Neural cell (in vitro differentiated cells): ENCODE results near the gene DIS3L. TPM values are rescaled to one million over a fixed set of nuclear protein-coding genes. Genes with fewer than 3 reads are reported as not detected.

Experiments used
- H2AFZ ChIP-seq: fragments of 200-600, 300-800 bp; sonication (generic), shearing (Covaris generic); 2 replicates; pipeline ENCODE4 v1.6.0; 2014; ENCODE audit warnings: low read depth, mild to moderate bottlenecking, antibody characterized with exemption, low read length, moderate library complexity
- H3F3A ChIP-seq: fragments of 200-600 bp; shearing (Covaris generic); 2 replicates; pipeline ENCODE4 v1.6.1; 2016; ENCODE audit warnings: mild to moderate bottlenecking, moderate library complexity, mixed read lengths, antibody characterized with exemption, low read length; ENCODE audit not compliant: insufficient read depth, poor library complexity, severe bottlenecking
- H3K27ac ChIP-seq: fragments of 200-600, 300-800 bp; sonication (generic), shearing (Covaris generic); 2 replicates; pipeline ENCODE4 v1.5.1; 2014; ENCODE audit warnings: mild to moderate bottlenecking, low read length, moderate library complexity
- H3K27me3 ChIP-seq: fragments of 300-800, 200-600 bp; sonication (generic), shearing (Covaris generic); 2 replicates; pipeline ENCODE4 v1.6.0; 2014; ENCODE audit warnings: mild to moderate bottlenecking, low read depth, low read length, moderate library complexity; ENCODE audit not compliant: insufficient read depth
- H3K36me3 ChIP-seq: fragments of 300-800, 200-600 bp; sonication (generic), shearing (Covaris generic); 2 replicates; pipeline ENCODE4 v1.5.1; 2014; ENCODE audit warnings: mild to moderate bottlenecking, antibody characterized with exemption, low read length, moderate library complexity; ENCODE audit not compliant: insufficient read depth
- H3K4me2 ChIP-seq: fragments of 300-800, 200-600 bp; sonication (generic), shearing (Covaris generic); 2 replicates; pipeline ENCODE4 v1.6.0; 2014; ENCODE audit warnings: mild to moderate bottlenecking, low read length
- H3K4me3 ChIP-seq: fragments of 300-800, 200-600 bp; sonication (generic), shearing (Covaris generic); 2 replicates; pipeline ENCODE4 v1.5.1; 2014; ENCODE audit warnings: mild to moderate bottlenecking, low read length, moderate library complexity
- H3K79me2 ChIP-seq: fragments of 200-600 bp; shearing (Covaris generic); replicated peaks from 2 replicates; pipeline ENCODE4 v1.6.0; 2014; ENCODE audit warnings: mild to moderate bottlenecking, low read length, moderate library complexity; ENCODE audit not compliant: insufficient read depth
- H3K9ac ChIP-seq: fragments of 300-800, 200-600 bp; sonication (generic), shearing (Covaris generic); 2 replicates; pipeline ENCODE4 v1.6.1; 2016; ENCODE audit warnings: mild to moderate bottlenecking, low read length, mixed read lengths
- H3K9me2 ChIP-seq: fragments of 200-600 bp; shearing (Covaris generic); 2 replicates; pipeline ENCODE4 v1.6.1; 2016; ENCODE audit warnings: mild to moderate bottlenecking, low read length, mixed read lengths; ENCODE audit not compliant: insufficient read depth
- H3K9me3 ChIP-seq: fragments of 200-600, 300-800 bp; sonication (generic), shearing (Covaris generic); 2 replicates; pipeline ENCODE4 v1.6.1; 2016; ENCODE audit warnings: mild to moderate bottlenecking, mixed run types, low read length, moderate library complexity, mixed read lengths
- H4K20me1 ChIP-seq: fragments of 200-600 bp; shearing (Covaris generic); 2 replicates; pipeline ENCODE4 v1.6.1; 2016; ENCODE audit warnings: mild to moderate bottlenecking, mixed run types; ENCODE audit not compliant: insufficient read depth
- EZH2 ChIP-seq: fragments of 200-600, 300-800 bp; shearing (Covaris generic), sonication (generic); IDR thresholded peaks from 2 replicates; pipeline ENCODE4 v1.6.1; 2014; ENCODE audit warnings: antibody characterized with exemption, low read length, borderline replicate concordance, mild to moderate bottlenecking; ENCODE audit not compliant: insufficient read depth, poor library complexity, severe bottlenecking
- MXI1 ChIP-seq: fragments of 450-650 bp; conservative IDR thresholded peaks from 2 replicates; pipeline ENCODE4 v1.6.1; 2014; ENCODE audit warnings: antibody characterized with exemption, mild to moderate bottlenecking; ENCODE audit not compliant: poor library complexity, severe bottlenecking
- POLR2AphosphoS5 ChIP-seq: IDR thresholded peaks from 2 replicates; pipeline ENCODE4 v1.6.1; 2012
- RAD21 ChIP-seq: fragments of 450-650 bp; conservative IDR thresholded peaks from 2 replicates; pipeline ENCODE4 v1.6.1; 2014; ENCODE audit warnings: antibody characterized with exemption, mild to moderate bottlenecking, moderate library complexity
- SMC3 ChIP-seq: fragments of 450-650 bp; conservative IDR thresholded peaks from 2 replicates; pipeline ENCODE4 v1.6.1; 2014; ENCODE audit warnings: antibody characterized with exemption, mild to moderate bottlenecking, moderate library complexity; ENCODE audit not compliant: poor library complexity
- TAF1 ChIP-seq: IDR thresholded peaks from 2 replicates; pipeline ENCODE4 v1.6.1; 2012; ENCODE audit warnings: low read depth
- polyA plus RNA-seq: library from polyadenylated mRNA; depleted of rRNA; stranded (reverse); fragments of >200 nt; gene quantifications from 2 replicates; pipeline ENCODE4 v1.2.3, GENCODE V29; 2014
- TF ChIP-seq, protein P1 (sequence below): fragments of 450-650 bp; IDR thresholded peaks from 2 replicates; pipeline ENCODE4 v1.5.1; 2014; ENCODE audit warnings: antibody characterized with exemption, mild to moderate bottlenecking, moderate library complexity; ENCODE audit not compliant: poor library complexity, severe bottlenecking

Gene DIS3L
- polyA plus RNA-seq, 1 donor from 2014 or later = 9.9 TPM

DNA sequence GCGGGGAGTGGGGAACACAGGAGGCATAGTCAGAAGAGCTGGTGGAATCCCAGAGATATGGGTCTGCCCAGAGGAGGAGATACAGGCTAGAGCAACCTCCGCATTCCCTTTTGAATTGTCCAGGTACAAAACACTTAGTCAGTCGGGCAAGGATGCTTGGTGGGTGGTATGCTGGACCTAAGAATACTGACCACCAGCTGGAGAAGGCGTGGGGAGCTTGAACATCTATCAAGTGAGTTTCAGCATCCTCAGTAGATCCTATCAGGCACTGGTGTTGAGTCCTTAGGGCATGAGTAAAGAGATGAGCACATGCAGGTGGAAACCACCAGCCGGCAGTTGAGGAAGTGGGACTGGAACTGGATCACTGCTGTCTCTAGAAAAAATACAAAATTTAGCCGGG lies 14.7 kb upstream of the DIS3L start:
- no peak overlapping the region for H3K4me3 ChIP-seq
- TF ChIP-seq MXI1 (no peak), RAD21 (no peak), SMC3 (no peak), EZH2 (no peak)
- TF ChIP-seq, protein P1, sequence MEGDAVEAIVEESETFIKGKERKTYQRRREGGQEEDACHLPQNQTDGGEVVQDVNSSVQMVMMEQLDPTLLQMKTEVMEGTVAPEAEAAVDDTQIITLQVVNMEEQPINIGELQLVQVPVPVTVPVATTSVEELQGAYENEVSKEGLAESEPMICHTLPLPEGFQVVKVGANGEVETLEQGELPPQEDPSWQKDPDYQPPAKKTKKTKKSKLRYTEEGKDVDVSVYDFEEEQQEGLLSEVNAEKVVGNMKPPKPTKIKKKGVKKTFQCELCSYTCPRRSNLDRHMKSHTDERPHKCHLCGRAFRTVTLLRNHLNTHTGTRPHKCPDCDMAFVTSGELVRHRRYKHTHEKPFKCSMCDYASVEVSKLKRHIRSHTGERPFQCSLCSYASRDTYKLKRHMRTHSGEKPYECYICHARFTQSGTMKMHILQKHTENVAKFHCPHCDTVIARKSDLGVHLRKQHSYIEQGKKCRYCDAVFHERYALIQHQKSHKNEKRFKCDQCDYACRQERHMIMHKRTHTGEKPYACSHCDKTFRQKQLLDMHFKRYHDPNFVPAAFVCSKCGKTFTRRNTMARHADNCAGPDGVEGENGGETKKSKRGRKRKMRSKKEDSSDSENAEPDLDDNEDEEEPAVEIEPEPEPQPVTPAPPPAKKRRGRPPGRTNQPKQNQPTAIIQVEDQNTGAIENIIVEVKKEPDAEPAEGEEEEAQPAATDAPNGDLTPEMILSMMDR = no peak
- no peaks in the 10 kb centered on the region for H3F3A ChIP-seq
- no peak overlapping the region for H2AFZ ChIP-seq
- no peaks in the 10 kb centered on the region for H3K9me2 ChIP-seq
- no peak overlapping the region for H3K27ac ChIP-seq
- H3K4me2 ChIP-seq = no peak overlapping the region
- H4K20me1 ChIP-seq = no peaks in the 10 kb centered on the region
- H3K27me3 ChIP-seq = no peaks in the 10 kb centered on the region
- H3K9ac ChIP-seq = no peak overlapping the region
- H3K36me3 ChIP-seq = no peaks in the 10 kb centered on the region
- no peaks in the 10 kb centered on the region for H3K9me3 ChIP-seq
- H3K79me2 ChIP-seq = no peaks in the 10 kb centered on the region

GRCh38 chr15:66284271-66284670 lies 9.1 kb upstream of the DIS3L start:
- H3F3A ChIP-seq = peaks cover 4% of the 10 kb centered on the region
- no peaks in the 10 kb centered on the region for H3K36me3 ChIP-seq
- no peaks in the 10 kb centered on the region for H4K20me1 ChIP-seq
- peak; percentile 41 for TF ChIP-seq POLR2AphosphoS5
- TF ChIP-seq, protein P1 = no peak
- H3K79me2 ChIP-seq = no peaks in the 10 kb centered on the region
- peak overlapping the region; percentile 41 for H3K4me2 ChIP-seq
- no peaks in the 10 kb centered on the region for H3K9me3 ChIP-seq
- no peaks in the 10 kb centered on the region for H3K9me2 ChIP-seq
- peak overlapping the region; percentile 48 for H3K9ac ChIP-seq
- H2AFZ ChIP-seq = peak overlapping the region; percentile 49
- no peak overlapping the region for H3K4me3 ChIP-seq
- no peaks in the 10 kb centered on the region for H3K27me3 ChIP-seq
- H3K27ac ChIP-seq = peak overlapping the region; percentile 85

GRCh38 chr15:66285533-66286280 lies 7.7 kb upstream of the DIS3L start:
- no peaks in the 10 kb centered on the region for H3K36me3 ChIP-seq
- H2AFZ ChIP-seq = no peak overlapping the region
- no peak for TF ChIP-seq TAF1
- no peak for TF ChIP-seq RAD21
- TF ChIP-seq SMC3 = no peak
- H3K9me3 ChIP-seq = no peaks in the 10 kb centered on the region
- H3F3A ChIP-seq = peaks cover 4% of the 10 kb centered on the region
- H3K9ac ChIP-seq = no peak overlapping the region
- no peaks in the 10 kb centered on the region for H4K20me1 ChIP-seq
- H3K27me3 ChIP-seq = no peaks in the 10 kb centered on the region
- no peak overlapping the region for H3K27ac ChIP-seq
- H3K9me2 ChIP-seq = no peaks in the 10 kb centered on the region
- no peak overlapping the region for H3K4me2 ChIP-seq
- no peaks in the 10 kb centered on the region for H3K79me2 ChIP-seq
- H3K4me3 ChIP-seq = no peak overlapping the region
